H9 (cell line): Measurements from ENCODE around the gene CDC42. TPM values are rescaled to one million over a fixed set of nuclear protein-coding genes. Genes with fewer than 3 reads are reported as not detected.

Experiments
- DNase-seq: peaks from one replicate; pipeline ENCODE4 v3.0.0-alpha.2; 2017
- H2AFZ ChIP-seq: one replicate; pipeline ENCODE4 v1.6.1; 2013; ENCODE audit warnings: mild to moderate bottlenecking, low read length, control low read depth, moderate library complexity
- H2AK5ac ChIP-seq: 2 replicates; pipeline ENCODE4 v1.6.1; 2013; ENCODE audit warnings: low read length, control low read depth, mixed read lengths; ENCODE audit not compliant: insufficient read length
- H2BK120ac ChIP-seq: one replicate; pipeline ENCODE4 v1.6.1; 2013; ENCODE audit warnings: low read depth, mild to moderate bottlenecking, low read length, control low read depth, inconsistent platforms; ENCODE audit not compliant: poor library complexity, severe bottlenecking
- H2BK12ac ChIP-seq: 2 replicates; pipeline ENCODE4 v1.6.1; 2013; ENCODE audit warnings: low read length, control low read depth, mixed read lengths, low read depth; ENCODE audit not compliant: insufficient read length
- H2BK15ac ChIP-seq: 2 replicates; pipeline ENCODE4 v1.6.1; 2013; ENCODE audit warnings: low read depth, low read length, control low read depth
- H2BK20ac ChIP-seq: one replicate; pipeline ENCODE4 v1.6.1; 2013; ENCODE audit warnings: low read depth, mild to moderate bottlenecking, low read length, control low read depth, inconsistent platforms; ENCODE audit not compliant: poor library complexity, severe bottlenecking
- H2BK5ac ChIP-seq: 2 replicates; pipeline ENCODE4 v1.6.1; 2013; ENCODE audit warnings: low read length, control low read depth, mixed read lengths; ENCODE audit not compliant: insufficient read length
- H3K14ac ChIP-seq: 2 replicates; pipeline ENCODE4 v1.6.1; 2013; ENCODE audit warnings: low read length, control low read depth; ENCODE audit not compliant: insufficient read depth
- H3K18ac ChIP-seq: 2 replicates; pipeline ENCODE4 v1.6.1; 2013; ENCODE audit warnings: low read depth, mild to moderate bottlenecking, mixed read lengths, low read length, control low read depth; ENCODE audit not compliant: insufficient read length
- H3K23ac ChIP-seq: 2 replicates; pipeline ENCODE4 v1.6.1; 2013; ENCODE audit warnings: low read length, control low read depth, mixed read lengths, low read depth; ENCODE audit not compliant: insufficient read length
- H3K23me2 ChIP-seq: 2 replicates; pipeline ENCODE4 v1.6.1; 2013; ENCODE audit warnings: low read depth, mild to moderate bottlenecking, mixed read lengths, low read length, control low read depth; ENCODE audit not compliant: insufficient read length, poor library complexity, severe bottlenecking
- H3K27ac ChIP-seq: 2 replicates; pipeline ENCODE4 v1.5.1; 2013; ENCODE audit warnings: low read length, control low read depth, mixed read lengths, low read depth; ENCODE audit not compliant: insufficient read length
- H3K27me3 ChIP-seq: 2 replicates; pipeline ENCODE4 v1.6.1; 2013; ENCODE audit warnings: low read length, control low read depth, inconsistent platforms; ENCODE audit not compliant: insufficient read depth
- H3K4ac ChIP-seq: 2 replicates; pipeline ENCODE4 v1.6.1; 2013; ENCODE audit warnings: low read depth, mild to moderate bottlenecking, control low read depth, inconsistent platforms, low read length, moderate library complexity
- H3K4me1 ChIP-seq: 2 replicates; pipeline ENCODE4 v1.6.1; 2013; ENCODE audit warnings: low read length, control low read depth, inconsistent platforms; ENCODE audit not compliant: insufficient read depth
- H3K4me2 ChIP-seq: 2 replicates; pipeline ENCODE4 v1.6.1; 2013; ENCODE audit warnings: low read length, control low read depth, mixed read lengths; ENCODE audit not compliant: insufficient read length, insufficient read depth
- H3K56ac ChIP-seq: 2 replicates; pipeline ENCODE4 v1.6.1; 2013; ENCODE audit warnings: low read depth, mild to moderate bottlenecking, mixed read lengths, low read length, control low read depth; ENCODE audit not compliant: insufficient read length
- H3K79me1 ChIP-seq: 2 replicates; pipeline ENCODE4 v1.6.1; 2013; ENCODE audit warnings: low read depth, mild to moderate bottlenecking, moderate library complexity, low read length, control low read depth, inconsistent platforms; ENCODE audit not compliant: insufficient read depth, poor library complexity, severe bottlenecking
- H3K79me2 ChIP-seq: 2 replicates; pipeline ENCODE4 v1.6.1; 2013; ENCODE audit warnings: low read length, control low read depth, inconsistent platforms; ENCODE audit not compliant: insufficient read depth
- H3K9ac ChIP-seq: 2 replicates; pipeline ENCODE4 v1.6.1; 2013; ENCODE audit warnings: low read length, control low read depth, mixed read lengths; ENCODE audit not compliant: insufficient read length; ENCODE audit errors: extremely low read depth
- H3K9me3 ChIP-seq: one replicate; pipeline ENCODE4 v1.6.1; 2013; ENCODE audit warnings: low read depth, low read length, inconsistent platforms; ENCODE audit not compliant: control insufficient read depth
- H3T11ph ChIP-seq: one replicate; pipeline ENCODE4 v1.6.1; 2013; ENCODE audit warnings: mild to moderate bottlenecking, low read length, control low read depth, inconsistent platforms
- H4K20me1 ChIP-seq: one replicate; pipeline ENCODE4 v1.6.1; 2013; ENCODE audit not compliant: control insufficient read depth, insufficient read length, insufficient read depth
- H4K5ac ChIP-seq: 2 replicates; pipeline ENCODE4 v1.6.1; 2013; ENCODE audit warnings: low read depth, mild to moderate bottlenecking, mixed read lengths, low read length, control low read depth; ENCODE audit not compliant: insufficient read length
- H4K8ac ChIP-seq: replicated peaks from 2 replicates; pipeline ENCODE4 v1.6.1; 2013; ENCODE audit warnings: low read length, control low read depth, mixed read lengths, low read depth; ENCODE audit not compliant: insufficient read length
- H4K91ac ChIP-seq: 2 replicates; pipeline ENCODE4 v1.6.1; 2013; ENCODE audit warnings: low read depth, mild to moderate bottlenecking, moderate library complexity, mixed read lengths, low read length, control low read depth; ENCODE audit not compliant: insufficient read length
- H3K27ac Mint-ChIP-seq, 3 experiments: 2 replicates in 2 of 3; 3 replicates in 1 of 3; pipeline ENCODE4 v1.8.0; 2020 to 2021; ENCODE audit warnings: mixed read lengths in 3 of 3, mild to moderate bottlenecking in 1 of 3, moderate library complexity in 1 of 3
- H3K27me3 Mint-ChIP-seq: 2 replicates; pipeline ENCODE4 v1.8.0; 2021; ENCODE audit warnings: low read depth, mild to moderate bottlenecking, moderate library complexity, mixed read lengths
- H3K36me3 Mint-ChIP-seq, 3 experiments: 2 replicates in 2 of 3; 3 replicates in 1 of 3; pipeline ENCODE4 v1.8.0; 2020 to 2021; ENCODE audit warnings: low read depth in 3 of 3, mixed read lengths in 3 of 3; ENCODE audit not compliant: insufficient read depth in 1 of 3
- H3K4me1 Mint-ChIP-seq, 2 experiments: 2 replicates each; pipeline ENCODE4 v1.8.0; 2020; ENCODE audit warnings: mixed read lengths in 2 of 2
- H3K4me3 Mint-ChIP-seq, 2 experiments: 2 replicates in 1 of 2; 3 replicates in 1 of 2; pipeline ENCODE4 v1.8.0; 2020 to 2021; ENCODE audit warnings: mild to moderate bottlenecking in 2 of 2, mixed read lengths in 2 of 2, moderate library complexity in 1 of 2
- H3K9me3 Mint-ChIP-seq, 2 experiments: 2 replicates in 1 of 2; 3 replicates in 1 of 2; pipeline ENCODE4 v1.8.0; 2020; ENCODE audit warnings: mild to moderate bottlenecking in 2 of 2, mixed read lengths in 2 of 2, moderate library complexity in 1 of 2
- WGBS: extraction: QIAGEN DNeasy Blood & Tissue Kit; methylation state at CpG from one replicate; pipeline ENCODE4 v1.1.7; 2013; ENCODE audit warnings: missing lambda C conversion rate, low lambda C conversion rate, mixed read lengths; ENCODE audit not compliant: insufficient read length; ENCODE audit errors: extremely low coverage; 5-methylcytosine and 5-hydroxymethylcytosine counted together
- total RNA-seq: library from RNA; stranded (reverse); gene quantifications from 2 replicates; pipeline ENCODE4 v1.2.1, GENCODE V29; 2021
- TF ChIP-seq, protein P1 (sequence below): fragments of 200-600 bp; sonication (generic); conservative IDR thresholded peaks from 3 replicates; pipeline ENCODE4 v1.8.0; 2021; ENCODE audit warnings: antibody characterized with exemption, mild to moderate bottlenecking

The CDC42 gene
- total RNA-seq, 1 experiment from 2014 or later, result 197 TPM

DNA sequence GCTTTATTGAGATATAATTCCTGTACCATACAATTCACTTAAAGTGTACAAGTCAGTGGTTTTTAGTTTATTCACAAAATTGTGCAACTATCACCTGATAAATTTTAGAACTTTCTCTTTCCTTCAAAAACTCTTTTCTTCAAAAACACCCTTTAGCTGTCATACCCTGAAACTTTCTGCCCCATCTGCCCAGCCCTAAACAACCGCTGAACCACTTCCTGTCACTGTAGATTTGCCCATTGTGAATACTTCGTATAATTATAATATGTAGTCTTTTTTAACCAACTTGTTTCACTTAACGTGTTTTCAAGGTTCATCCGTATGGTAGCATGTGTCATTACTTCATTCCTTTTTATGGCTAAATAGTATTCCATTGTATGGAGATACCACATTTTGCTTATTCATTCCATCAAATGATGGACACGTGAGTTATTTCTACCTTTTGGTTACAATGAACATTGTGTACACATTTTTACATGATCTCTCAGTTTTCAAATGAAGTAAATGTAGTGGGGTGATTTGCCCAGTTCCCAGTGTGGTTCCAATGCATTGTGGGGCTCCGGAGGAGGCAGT is 52.4 kb downstream of the CDC42 start:
- Mint-ChIP-seq H3K27ac (no peak overlapping the region; a peak in 1 of 7 replicates), H3K4me1 (peaks cover 11 to 14% of the 10 kb centered on the region in 2 experiments), H3K9me3 (no peaks in the 10 kb centered on the region), H3K4me3 (no peak overlapping the region), H3K36me3 (peaks cover 0 to 9% (median 5%) of the 10 kb centered on the region in 3 experiments; a peak in 6 of 7 replicates), H3K27me3 (no peaks in the 10 kb centered on the region)
- Histone ChIP-seq H3K14ac (no peak overlapping the region), H3K79me1 (peaks cover 6% of the 10 kb centered on the region), H3K18ac (no peak overlapping the region), H4K8ac (no peak overlapping the region), H4K91ac (no peak overlapping the region), H3K4me1 (no peaks in the 10 kb centered on the region), H3K27me3 (no peaks in the 10 kb centered on the region), H3K27ac (no peak overlapping the region), H3K56ac (no peak overlapping the region), H3K9me3 (no peaks in the 10 kb centered on the region), H3K4me2 (no peak overlapping the region), H2BK15ac (no peak overlapping the region), H2AK5ac (no peak overlapping the region), H2AFZ (no peak overlapping the region), H2BK20ac (no peak overlapping the region), H2BK120ac (no peak overlapping the region), H3K79me2 (no peaks in the 10 kb centered on the region), H2BK12ac (no peak overlapping the region), H3K9ac (no peak overlapping the region), H3K23me2 (no peaks in the 10 kb centered on the region), H3T11ph (no peak overlapping the region), H4K20me1 (no peaks in the 10 kb centered on the region), H4K5ac (no peak overlapping the region), H3K23ac (no peak overlapping the region), H3K4ac (no peak overlapping the region), H2BK5ac (no peak overlapping the region)
- TF ChIP-seq, protein P1, sequence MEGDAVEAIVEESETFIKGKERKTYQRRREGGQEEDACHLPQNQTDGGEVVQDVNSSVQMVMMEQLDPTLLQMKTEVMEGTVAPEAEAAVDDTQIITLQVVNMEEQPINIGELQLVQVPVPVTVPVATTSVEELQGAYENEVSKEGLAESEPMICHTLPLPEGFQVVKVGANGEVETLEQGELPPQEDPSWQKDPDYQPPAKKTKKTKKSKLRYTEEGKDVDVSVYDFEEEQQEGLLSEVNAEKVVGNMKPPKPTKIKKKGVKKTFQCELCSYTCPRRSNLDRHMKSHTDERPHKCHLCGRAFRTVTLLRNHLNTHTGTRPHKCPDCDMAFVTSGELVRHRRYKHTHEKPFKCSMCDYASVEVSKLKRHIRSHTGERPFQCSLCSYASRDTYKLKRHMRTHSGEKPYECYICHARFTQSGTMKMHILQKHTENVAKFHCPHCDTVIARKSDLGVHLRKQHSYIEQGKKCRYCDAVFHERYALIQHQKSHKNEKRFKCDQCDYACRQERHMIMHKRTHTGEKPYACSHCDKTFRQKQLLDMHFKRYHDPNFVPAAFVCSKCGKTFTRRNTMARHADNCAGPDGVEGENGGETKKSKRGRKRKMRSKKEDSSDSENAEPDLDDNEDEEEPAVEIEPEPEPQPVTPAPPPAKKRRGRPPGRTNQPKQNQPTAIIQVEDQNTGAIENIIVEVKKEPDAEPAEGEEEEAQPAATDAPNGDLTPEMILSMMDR, result no peak
- DNase-seq, result no peak
- WGBS, result no CpG with 5 or more reads among the region's 6 CpGs
